Measurements from ENCODE around the gene SNRNP27.

The SNRNP27 gene, protein sequence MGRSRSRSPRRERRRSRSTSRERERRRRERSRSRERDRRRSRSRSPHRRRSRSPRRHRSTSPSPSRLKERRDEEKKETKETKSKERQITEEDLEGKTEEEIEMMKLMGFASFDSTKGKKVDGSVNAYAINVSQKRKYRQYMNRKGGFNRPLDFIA

DNA sequence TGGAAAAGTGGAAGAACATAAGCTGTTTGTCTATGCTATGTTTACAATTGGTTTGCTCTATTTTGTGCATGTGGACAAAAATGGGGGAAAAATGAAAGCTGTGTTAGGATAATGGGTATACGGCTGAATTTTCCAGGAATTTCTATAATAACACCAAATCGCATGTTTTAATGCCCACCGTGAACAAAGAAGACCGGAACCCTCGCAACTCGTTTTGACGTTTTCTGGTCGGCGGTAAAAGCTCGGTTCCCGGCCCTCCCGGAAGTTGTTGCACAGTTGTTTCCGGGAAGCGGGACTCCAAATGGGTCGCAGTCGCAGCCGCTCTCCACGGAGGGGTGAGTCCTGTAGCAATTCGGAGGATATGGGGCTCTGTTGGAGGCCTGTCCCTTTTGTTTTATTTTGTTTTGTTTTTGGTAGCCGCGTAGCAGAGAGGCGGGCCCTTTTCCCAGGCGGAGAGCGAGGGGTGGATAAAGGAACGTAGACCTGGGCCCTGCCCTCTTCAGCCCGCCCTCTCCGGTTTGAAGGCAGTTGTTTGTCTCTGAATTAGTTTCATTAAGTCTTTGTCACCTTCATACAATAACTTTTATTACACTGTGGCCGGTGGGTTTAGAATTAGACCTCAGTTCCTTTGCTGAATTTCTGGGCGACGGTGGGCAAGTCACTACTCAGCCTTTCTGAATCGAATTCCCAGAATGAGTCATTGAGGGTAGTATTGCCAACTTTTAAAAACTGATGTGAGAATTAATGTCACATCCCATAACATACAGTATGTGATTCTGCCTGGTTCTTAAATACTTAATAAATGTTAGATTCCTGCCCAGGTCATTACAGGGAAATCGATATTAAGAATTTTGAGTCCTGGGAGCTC lies at the start of gene SNRNP27:
SNRNP27 (plus strand) TSS at position 273 of the 868 bp plus-strand sequence; CDS start at position 302, 29 bp downstream.
- DNase-seq (ENCODE audit: extremely low read depth, low read depth): peak; percentile 46
- TF ChIP-seq, protein P1, sequence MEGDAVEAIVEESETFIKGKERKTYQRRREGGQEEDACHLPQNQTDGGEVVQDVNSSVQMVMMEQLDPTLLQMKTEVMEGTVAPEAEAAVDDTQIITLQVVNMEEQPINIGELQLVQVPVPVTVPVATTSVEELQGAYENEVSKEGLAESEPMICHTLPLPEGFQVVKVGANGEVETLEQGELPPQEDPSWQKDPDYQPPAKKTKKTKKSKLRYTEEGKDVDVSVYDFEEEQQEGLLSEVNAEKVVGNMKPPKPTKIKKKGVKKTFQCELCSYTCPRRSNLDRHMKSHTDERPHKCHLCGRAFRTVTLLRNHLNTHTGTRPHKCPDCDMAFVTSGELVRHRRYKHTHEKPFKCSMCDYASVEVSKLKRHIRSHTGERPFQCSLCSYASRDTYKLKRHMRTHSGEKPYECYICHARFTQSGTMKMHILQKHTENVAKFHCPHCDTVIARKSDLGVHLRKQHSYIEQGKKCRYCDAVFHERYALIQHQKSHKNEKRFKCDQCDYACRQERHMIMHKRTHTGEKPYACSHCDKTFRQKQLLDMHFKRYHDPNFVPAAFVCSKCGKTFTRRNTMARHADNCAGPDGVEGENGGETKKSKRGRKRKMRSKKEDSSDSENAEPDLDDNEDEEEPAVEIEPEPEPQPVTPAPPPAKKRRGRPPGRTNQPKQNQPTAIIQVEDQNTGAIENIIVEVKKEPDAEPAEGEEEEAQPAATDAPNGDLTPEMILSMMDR (IDR thresholded peaks at IDR 0.05; ENCODE audit: low read depth, low read length): no peak

DNA sequence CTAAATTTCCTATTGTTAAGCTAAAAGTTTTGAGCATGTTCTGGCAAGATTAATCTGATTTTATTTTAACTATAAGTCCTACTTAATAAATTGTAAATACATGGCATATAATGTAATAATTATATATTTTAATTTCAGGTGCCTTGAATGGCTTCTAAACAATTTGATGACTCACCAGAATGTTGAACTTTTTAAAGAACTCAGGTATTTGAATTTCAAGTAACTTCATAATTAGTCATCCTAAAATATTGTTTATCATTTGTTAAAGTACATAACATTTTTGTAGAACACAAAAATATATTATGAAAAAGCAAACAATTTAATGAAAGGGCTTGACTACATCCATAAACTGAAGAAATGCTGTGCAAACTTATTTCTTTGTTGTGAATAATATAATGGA lies 49.8 kb upstream of the SNRNP27 start:
- DNase-seq (ENCODE audit: extremely low read depth, low read depth): no peak
- TF ChIP-seq, protein P1 (IDR thresholded peaks at IDR 0.05; ENCODE audit: low read depth, low read length): no peak

DNA sequence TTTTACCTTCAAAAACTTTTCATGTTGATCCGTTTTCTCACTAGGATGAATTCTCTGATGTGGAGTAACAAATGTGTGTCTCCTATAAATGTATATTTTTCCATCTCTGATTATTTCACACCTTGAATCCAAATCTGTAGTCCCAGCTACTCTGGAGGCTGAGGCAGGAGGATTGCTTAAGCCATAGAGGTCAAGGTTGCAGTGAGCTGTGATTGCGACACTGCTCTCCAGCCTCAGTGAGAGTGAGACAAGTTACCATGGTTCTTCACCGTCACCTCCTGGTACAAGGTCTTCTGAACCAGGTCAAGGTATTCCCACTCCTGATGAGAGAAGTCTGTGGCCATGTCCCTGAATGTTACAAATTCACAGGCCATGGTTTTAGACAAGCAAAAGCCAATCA lies 49.2 kb upstream of the SNRNP27 start:
- DNase-seq (ENCODE audit: extremely low read depth, low read depth): no peak
- TF ChIP-seq, protein P1 (IDR thresholded peaks at IDR 0.05; ENCODE audit: low read depth, low read length): no peak

DNA sequence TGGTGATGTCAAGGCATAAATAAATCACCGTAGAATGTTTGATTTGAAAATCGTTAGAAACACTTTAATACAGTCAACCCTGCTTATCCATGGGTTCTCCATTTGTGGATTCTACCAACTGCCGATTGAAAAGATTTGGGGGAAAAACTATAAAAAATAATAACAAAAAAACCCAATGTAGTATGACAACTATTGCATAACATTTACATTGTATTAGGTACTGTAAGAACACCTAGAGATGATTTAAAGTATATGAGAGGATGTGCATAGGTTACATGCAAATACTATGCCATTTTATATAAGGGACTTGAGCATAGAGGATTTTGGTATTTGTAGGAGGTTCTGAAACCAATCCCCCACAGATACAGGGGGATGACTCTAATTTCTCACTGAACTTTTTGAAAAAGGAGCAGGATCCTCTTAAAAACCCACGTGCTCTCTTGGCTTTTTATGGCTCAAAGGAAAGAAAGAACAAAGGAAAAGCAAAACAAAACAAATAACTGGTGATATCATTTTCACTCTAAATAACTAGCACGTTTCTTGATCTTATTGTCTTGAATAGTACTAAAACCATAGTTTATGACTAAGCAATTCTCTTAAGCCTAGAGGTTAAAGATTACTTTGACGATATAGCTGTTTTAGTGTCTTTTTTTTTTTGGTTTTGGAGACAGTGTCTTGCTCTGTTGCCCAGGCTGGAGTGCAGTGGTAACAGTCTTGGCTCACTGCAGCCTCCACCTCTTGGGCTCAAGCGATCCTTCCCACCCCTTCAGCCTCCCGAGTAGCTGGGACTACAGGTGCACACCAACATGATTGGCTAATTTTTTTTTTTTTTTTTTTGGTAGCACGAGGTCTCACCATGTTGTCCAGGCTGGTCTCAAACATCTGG lies 47.3 kb upstream of the SNRNP27 start:
- no peak for DNase-seq (ENCODE audit: extremely low read depth, low read depth)
- TF ChIP-seq, protein P1 (IDR thresholded peaks at IDR 0.05; ENCODE audit: low read depth, low read length): no peak

DNA sequence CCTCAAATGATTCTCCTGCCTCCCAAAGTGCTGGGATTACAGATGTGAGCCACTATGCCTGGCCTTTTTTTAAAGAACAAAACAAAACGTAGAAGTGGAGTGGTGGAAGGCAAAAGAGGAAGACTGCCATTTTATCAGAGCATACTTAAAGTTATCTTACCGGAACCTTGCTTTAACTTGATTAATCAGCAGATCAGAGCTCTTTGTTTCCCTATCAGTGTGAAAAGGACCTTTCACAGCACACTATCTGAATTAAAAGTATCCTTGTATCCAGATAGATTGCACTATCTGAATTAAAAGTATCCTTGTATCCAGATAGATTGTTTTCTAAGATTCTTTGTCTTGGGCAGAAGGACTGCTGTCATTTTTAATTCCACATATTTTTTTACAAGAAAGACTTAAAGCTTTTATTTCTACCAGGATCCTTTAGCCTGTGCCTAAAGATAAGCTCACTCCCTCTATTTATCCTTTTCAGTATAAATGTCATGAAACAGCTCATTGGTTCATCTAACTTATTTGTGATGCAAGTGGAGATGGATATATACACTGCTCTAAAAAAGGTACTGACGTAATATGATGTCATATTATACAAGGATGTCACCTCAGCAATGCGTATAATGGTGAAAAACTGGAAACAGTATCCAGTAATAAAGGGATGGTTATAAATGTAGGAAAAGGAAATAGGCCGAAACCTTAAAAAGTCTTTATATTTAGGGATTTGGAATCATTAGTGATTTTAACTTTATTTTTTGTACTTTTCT lies 46.5 kb upstream of the SNRNP27 start:
- TF ChIP-seq, protein P1 (IDR thresholded peaks at IDR 0.05; ENCODE audit: low read depth, low read length): no peak
- DNase-seq (ENCODE audit: extremely low read depth, low read depth): no peak

DNA sequence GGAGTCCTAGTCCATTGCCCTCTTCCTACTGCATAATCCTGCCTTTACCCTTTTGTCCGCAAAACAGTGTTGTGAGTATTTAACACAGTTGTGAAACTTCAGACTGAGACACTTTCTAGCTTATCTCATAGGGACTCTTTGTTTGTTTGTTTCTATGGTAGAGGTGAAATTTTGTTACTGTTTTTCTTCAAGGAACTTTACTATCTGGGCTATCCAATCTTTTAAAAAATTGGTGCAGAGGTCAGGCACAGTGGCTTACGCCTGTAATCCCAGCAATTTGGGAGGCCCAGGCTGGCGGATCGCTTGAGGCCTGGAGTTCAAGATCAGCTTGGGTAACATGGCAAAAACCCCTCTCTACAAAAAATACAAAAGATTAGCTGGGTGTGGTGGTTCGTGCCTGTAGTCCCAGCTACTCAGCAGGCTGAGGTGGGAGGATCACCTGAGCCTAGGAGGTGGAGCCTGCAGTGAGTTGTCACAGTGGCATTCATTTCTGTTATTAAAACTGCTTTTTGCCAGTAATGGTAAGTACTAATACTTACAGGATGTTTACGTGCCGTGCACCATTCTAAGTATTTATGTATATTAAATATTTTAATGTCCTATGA lies 45.5 kb upstream of the SNRNP27 start:
- TF ChIP-seq, protein P1 (IDR thresholded peaks at IDR 0.05; ENCODE audit: low read depth, low read length): no peak
- DNase-seq (ENCODE audit: extremely low read depth, low read depth): no peak

Measured in AG09319 (cell line).